GM06990 (cell line): ENCODE measurements around the gene NUS1.

Source experiments
- DNase-seq: peaks from one replicate; pipeline ENCODE4 v3.0.0-alpha.2; 2011; ENCODE audit not compliant: insufficient read length; ENCODE audit errors: extremely low read depth
- H3K27me3 ChIP-seq: replicated peaks from 2 replicates; pipeline ENCODE4 v1.6.0; 2011; ENCODE audit warnings: low read length; ENCODE audit not compliant: control insufficient read depth, insufficient read depth
- H3K36me3 ChIP-seq: 2 replicates; pipeline ENCODE4 v1.5.1; 2011; ENCODE audit warnings: low read length; ENCODE audit not compliant: control insufficient read depth, insufficient read depth
- H3K4me3 ChIP-seq: replicated peaks from 2 replicates; pipeline ENCODE4 v1.5.1; 2011; ENCODE audit warnings: low read depth, mild to moderate bottlenecking, control low read depth, low read length
- CTCF ChIP-seq: IDR thresholded peaks from 2 replicates; pipeline ENCODE4 v1.5.1; 2011; ENCODE audit warnings: low read length, control low read depth, mild to moderate bottlenecking, inconsistent platforms; ENCODE audit not compliant: insufficient read depth, poor library complexity, severe bottlenecking

NUS1 gene

GRCh38 chr6:117676577-117677218 lies 1.4 kb downstream of the NUS1 start:
- no peaks in the 10 kb centered on the region for H3K27me3 ChIP-seq
- no peak for TF ChIP-seq CTCF
- DNase-seq, result no peak
- peak overlapping the region; percentile 86 for H3K4me3 ChIP-seq
- H3K36me3 ChIP-seq, result no peaks in the 10 kb centered on the region; the same call in 1 of the 2 replicates

- TF ChIP-seq CTCF, result no peak
- DNase-seq, result no peak
- no peaks in the 10 kb centered on the region; the same call in 1 of the 2 replicates for H3K36me3 ChIP-seq
- H3K4me3 ChIP-seq, result peak overlapping the region; percentile 18; the same call in 1 of the 2 replicates
- H3K27me3 ChIP-seq, result no peaks in the 10 kb centered on the region
These were observed 2.4 kb downstream of the NUS1 start for GRCh38 chr6:117677553-117678141.

GRCh38 chr6:117681162-117681741 lies 6.0 kb downstream of the NUS1 start:
- H3K27me3 ChIP-seq, result no peaks in the 10 kb centered on the region
- peaks cover 1% of the 10 kb centered on the region for H3K36me3 ChIP-seq
- DNase-seq, result no peak
- no peak overlapping the region for H3K4me3 ChIP-seq
- TF ChIP-seq CTCF, result no peak

- Histone ChIP-seq H3K27me3 (no peaks in the 10 kb centered on the region), H3K36me3 (peaks cover 1% of the 10 kb centered on the region), H3K4me3 (no peak overlapping the region)
- no peak for TF ChIP-seq CTCF
- DNase-seq, result no peak
These were observed 9.5 kb downstream of the NUS1 start for GRCh38 chr6:117684749-117685148.

- H3K4me3 ChIP-seq, result no peak overlapping the region
- peaks cover 1% of the 10 kb centered on the region for H3K36me3 ChIP-seq
- TF ChIP-seq CTCF, result no peak
- DNase-seq, result no peak
- H3K27me3 ChIP-seq, result no peaks in the 10 kb centered on the region
These were observed 10.1 kb downstream of the NUS1 start for GRCh38 chr6:117685359-117685758.
